ENCODE results near the gene C6orf141.

Gene C6orf141

GRCh38 chr6:49540614-49541013 is 9.9 kb upstream of the C6orf141 start:
- H3K4me3 ChIP-seq (ENCODE audit: insufficient read length, low read depth) = no peak overlapping the region

GRCh38 chr6:49541210-49541724 is 9.2 kb upstream of the C6orf141 start:
- Histone ChIP-seq H3K9me3 (ENCODE audit: insufficient read depth, low read length) (no peaks in the 10 kb centered on the region), H3K4me3 (ENCODE audit: insufficient read length, low read depth) (no peak overlapping the region), H3K9ac (ENCODE audit: insufficient read length, low read depth) (no peak overlapping the region), H3K4me1 (ENCODE audit: insufficient read depth, insufficient read length) (no peaks in the 10 kb centered on the region), H3K27me3 (ENCODE audit: insufficient read depth, insufficient read length) (no peaks in the 10 kb centered on the region), H3K36me3 (ENCODE audit: insufficient read depth, insufficient read length, low read length) (no peaks in the 10 kb centered on the region)
- no peak for DNase-seq (ENCODE audit: low read depth, low spot score)
- no peak for TF ChIP-seq SUZ12 (IDR thresholded peaks at IDR 0.05; ENCODE audit: extremely low read depth, insufficient read depth, insufficient read length)
- no peak for TF ChIP-seq ZNF274 (IDR thresholded peaks at IDR 0.05; ENCODE audit: low read depth, low read length)
- no peak for TF ChIP-seq YY1 (IDR thresholded peaks at IDR 0.05; ENCODE audit: insufficient read depth, insufficient read length)

More at GRCh38 chr6:49540614-49541013, 9.9 kb upstream of the C6orf141 start:
- Histone ChIP-seq H3K9me3 (ENCODE audit: insufficient read depth, low read length) (no peaks in the 10 kb centered on the region), H3K4me1 (ENCODE audit: insufficient read depth, insufficient read length) (no peaks in the 10 kb centered on the region), H3K27me3 (ENCODE audit: insufficient read depth, insufficient read length) (no peaks in the 10 kb centered on the region), H3K9ac (ENCODE audit: insufficient read length, low read depth) (no peak overlapping the region), H3K36me3 (ENCODE audit: insufficient read depth, insufficient read length, low read length) (no peaks in the 10 kb centered on the region)
- TF ChIP-seq ZNF274 (IDR thresholded peaks at IDR 0.05; ENCODE audit: low read depth, low read length) = no peak
- TF ChIP-seq YY1 (IDR thresholded peaks at IDR 0.05; ENCODE audit: insufficient read depth, insufficient read length) = no peak
- TF ChIP-seq SUZ12 (IDR thresholded peaks at IDR 0.05; ENCODE audit: extremely low read depth, insufficient read depth, insufficient read length) = no peak
- DNase-seq (ENCODE audit: low read depth, low spot score) = no peak

- DNase-seq (ENCODE audit: low read depth, low spot score) = no peak
- no peak overlapping the region for H3K4me3 ChIP-seq (ENCODE audit: insufficient read length, low read depth)
- H3K27me3 ChIP-seq (ENCODE audit: insufficient read depth, insufficient read length) = no peaks in the 10 kb centered on the region
- H3K36me3 ChIP-seq (ENCODE audit: insufficient read depth, insufficient read length, low read length) = no peaks in the 10 kb centered on the region
- H3K9ac ChIP-seq (ENCODE audit: insufficient read length, low read depth) = no peak overlapping the region
- TF ChIP-seq ZNF274 (IDR thresholded peaks at IDR 0.05; ENCODE audit: low read depth, low read length) (no peak), SUZ12 (IDR thresholded peaks at IDR 0.05; ENCODE audit: extremely low read depth, insufficient read depth, insufficient read length) (no peak), YY1 (IDR thresholded peaks at IDR 0.05; ENCODE audit: insufficient read depth, insufficient read length) (no peak)
- H3K9me3 ChIP-seq (ENCODE audit: insufficient read depth, low read length) = no peaks in the 10 kb centered on the region
- H3K4me1 ChIP-seq (ENCODE audit: insufficient read depth, insufficient read length) = no peaks in the 10 kb centered on the region
These were observed 8.5 kb upstream of the C6orf141 start for GRCh38 chr6:49541936-49542335.

GRCh38 chr6:49543087-49543858 is 7.2 kb upstream of the C6orf141 start:
- no peaks in the 10 kb centered on the region for H3K27me3 ChIP-seq (ENCODE audit: insufficient read depth, insufficient read length)
- H3K4me3 ChIP-seq (ENCODE audit: insufficient read length, low read depth) = no peak overlapping the region
- H3K9ac ChIP-seq (ENCODE audit: insufficient read length, low read depth) = no peak overlapping the region
- no peaks in the 10 kb centered on the region for H3K36me3 ChIP-seq (ENCODE audit: insufficient read depth, insufficient read length, low read length)
- no peaks in the 10 kb centered on the region for H3K4me1 ChIP-seq (ENCODE audit: insufficient read depth, insufficient read length)
- DNase-seq (ENCODE audit: low read depth, low spot score) = no peak
- no peaks in the 10 kb centered on the region for H3K9me3 ChIP-seq (ENCODE audit: insufficient read depth, low read length)
- TF ChIP-seq ZNF274 (IDR thresholded peaks at IDR 0.05; ENCODE audit: low read depth, low read length) = no peak
- no peak for TF ChIP-seq YY1 (IDR thresholded peaks at IDR 0.05; ENCODE audit: insufficient read depth, insufficient read length)
- TF ChIP-seq SUZ12 (IDR thresholded peaks at IDR 0.05; ENCODE audit: extremely low read depth, insufficient read depth, insufficient read length) = no peak

DNA sequence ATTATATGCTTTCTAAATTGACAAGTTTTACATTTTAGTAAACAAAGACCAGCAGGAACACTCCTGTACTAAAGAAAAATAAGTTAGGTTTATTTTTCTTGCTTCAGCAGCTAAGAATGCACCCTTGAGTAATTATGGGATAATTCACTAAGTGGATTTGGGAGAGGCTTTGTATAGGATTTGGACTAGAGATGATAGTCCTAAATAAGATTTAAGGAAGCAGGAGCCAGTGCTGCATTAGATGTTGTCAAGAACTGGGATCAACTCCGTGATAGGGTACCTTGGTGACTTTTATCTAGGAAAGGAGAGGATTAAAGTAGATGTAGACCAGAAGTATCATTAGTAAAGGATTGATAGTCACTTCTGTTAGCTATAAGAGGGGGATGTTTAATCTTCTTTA is 4.1 kb upstream of the C6orf141 start:
- TF ChIP-seq ZNF274 (IDR thresholded peaks at IDR 0.05; ENCODE audit: low read depth, low read length) (no peak), SUZ12 (IDR thresholded peaks at IDR 0.05; ENCODE audit: extremely low read depth, insufficient read depth, insufficient read length) (no peak), YY1 (IDR thresholded peaks at IDR 0.05; ENCODE audit: insufficient read depth, insufficient read length) (no peak)
- Histone ChIP-seq H3K36me3 (ENCODE audit: insufficient read depth, insufficient read length, low read length) (no peaks in the 10 kb centered on the region), H3K9me3 (ENCODE audit: insufficient read depth, low read length) (no peaks in the 10 kb centered on the region), H3K4me3 (ENCODE audit: insufficient read length, low read depth) (no peak overlapping the region), H3K4me1 (ENCODE audit: insufficient read depth, insufficient read length) (no peaks in the 10 kb centered on the region), H3K9ac (ENCODE audit: insufficient read length, low read depth) (no peak overlapping the region), H3K27me3 (ENCODE audit: insufficient read depth, insufficient read length) (no peaks in the 10 kb centered on the region)
- DNase-seq (ENCODE audit: low read depth, low spot score) = no peak

DNA sequence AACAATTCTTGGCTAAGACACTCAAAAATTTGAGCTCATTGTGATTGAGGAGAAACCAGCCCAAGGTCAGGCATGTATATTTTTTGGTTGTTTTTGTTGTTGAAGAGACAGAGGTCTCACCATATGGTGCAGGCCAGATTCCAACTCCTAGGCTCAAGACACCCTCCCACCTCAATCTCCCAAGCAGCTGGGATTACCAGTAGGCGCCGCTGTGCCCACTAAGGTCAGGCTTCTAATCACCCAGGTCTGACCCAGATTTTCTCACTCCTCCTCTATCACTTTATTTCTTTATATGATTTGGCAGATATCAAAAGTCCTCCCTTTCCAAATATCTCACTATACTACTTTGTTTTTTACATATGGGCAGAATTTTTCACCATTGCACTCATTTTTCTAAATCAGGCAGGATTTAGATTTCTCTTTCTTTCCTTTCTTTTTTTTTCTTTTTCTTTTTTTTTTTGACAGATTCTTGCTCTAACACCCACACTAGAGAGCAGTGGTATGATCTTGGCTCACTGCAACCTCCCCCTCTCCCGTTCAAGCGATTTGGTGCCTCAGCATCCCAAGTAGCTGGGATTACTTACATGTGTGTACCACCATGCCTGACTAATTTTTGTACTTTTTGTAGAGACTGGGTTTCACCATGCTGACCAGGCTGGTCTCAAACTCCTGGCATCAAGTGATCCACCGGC is 1.7 kb upstream of the C6orf141 start:
- no peaks in the 10 kb centered on the region for H3K27me3 ChIP-seq (ENCODE audit: insufficient read depth, insufficient read length)
- TF ChIP-seq YY1 (IDR thresholded peaks at IDR 0.05; ENCODE audit: insufficient read depth, insufficient read length) (no peak), SUZ12 (IDR thresholded peaks at IDR 0.05; ENCODE audit: extremely low read depth, insufficient read depth, insufficient read length) (no peak), ZNF274 (IDR thresholded peaks at IDR 0.05; ENCODE audit: low read depth, low read length) (no peak)
- no peaks in the 10 kb centered on the region for H3K4me1 ChIP-seq (ENCODE audit: insufficient read depth, insufficient read length)
- H3K9ac ChIP-seq (ENCODE audit: insufficient read length, low read depth) = no peak overlapping the region
- no peak for DNase-seq (ENCODE audit: low read depth, low spot score)
- no peaks in the 10 kb centered on the region for H3K36me3 ChIP-seq (ENCODE audit: insufficient read depth, insufficient read length, low read length)
- H3K9me3 ChIP-seq (ENCODE audit: insufficient read depth, low read length) = no peaks in the 10 kb centered on the region
- no peak overlapping the region for H3K4me3 ChIP-seq (ENCODE audit: insufficient read length, low read depth)

Data from NT2/D1 (cell line).